ENCODE results near the gene MAP1LC3B2.
A peak's percentile ranks its signal among the peaks of the same experiment; 100 is the strongest.

The MAP1LC3B2 gene

DNA sequence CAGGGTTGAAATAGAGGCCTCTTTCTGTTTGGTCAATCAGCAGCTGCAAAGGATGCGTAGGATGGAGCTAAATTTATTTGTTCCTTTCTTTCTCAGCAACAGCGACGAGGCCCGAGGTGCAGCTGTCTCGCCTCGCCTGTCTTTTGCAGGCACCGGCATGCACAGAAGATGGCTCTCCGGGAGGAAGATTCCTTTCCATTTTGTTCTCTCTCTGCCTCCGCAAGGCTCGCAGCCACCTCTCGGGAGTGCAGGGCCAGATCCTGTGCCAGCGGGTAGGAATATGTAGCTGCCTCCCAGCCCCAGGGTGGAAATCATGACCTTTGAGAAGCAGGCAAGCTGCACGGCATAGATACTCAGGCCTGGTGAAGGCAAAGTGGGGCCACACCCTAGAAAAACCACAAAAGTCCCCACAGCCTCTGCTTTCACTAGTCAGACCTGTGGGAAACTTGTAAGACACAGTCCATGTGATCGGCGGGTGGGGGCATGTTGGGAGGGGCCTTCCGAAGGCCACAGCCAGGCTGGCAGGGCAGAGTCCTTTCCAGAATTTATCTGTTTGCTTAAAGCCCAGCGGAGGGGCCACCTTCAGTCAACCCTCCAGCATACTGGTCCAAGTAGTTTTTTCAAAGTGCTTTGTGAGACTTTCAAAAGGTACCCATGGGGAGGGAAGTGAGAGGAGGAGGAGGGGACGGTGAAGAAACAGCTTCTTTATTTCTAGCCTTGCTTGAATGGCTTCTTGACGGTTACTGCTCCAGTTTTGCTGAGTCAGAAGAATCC lies at the start of gene MAP1LC3B2:
Gene MAP1LC3B2 (plus strand): TSS at position 220 of the 774 bp plus-strand sequence. CDS start 16,562 bp downstream, outside the sequence.
- DNase-seq: peak; percentile 74
- peaks cover 7% of the 10 kb centered on the region for H3K9me3 Mint-ChIP-seq
- H3K27ac Mint-ChIP-seq: peak within 1 kb of the TSS; percentile 94
- H3K27me3 Mint-ChIP-seq: no peaks in the 10 kb centered on the region
- H3K4me1 Mint-ChIP-seq (ENCODE audit: low read depth): peaks cover 42% of the 10 kb centered on the region
- H3K4me3 Mint-ChIP-seq: peak within 1 kb of the TSS; percentile 73
- H3K36me3 Mint-ChIP-seq (ENCODE audit: low read depth): peaks cover 1% of the 10 kb centered on the region

- no peak overlapping the region for H3K27ac Mint-ChIP-seq
Observed at GRCh38 chr12:116513944-116514343, 45.2 kb upstream of the MAP1LC3B2 start.

GRCh38 chr12:116515684-116516083 lies 43.5 kb upstream of the MAP1LC3B2 start:
- no peaks in the 10 kb centered on the region for H3K9me3 Mint-ChIP-seq
- H3K4me3 Mint-ChIP-seq: no peak overlapping the region

More at GRCh38 chr12:116513944-116514343, 45.2 kb upstream of the MAP1LC3B2 start:
- Mint-ChIP-seq H3K27me3 (peaks cover 11% of the 10 kb centered on the region), H3K36me3 (ENCODE audit: low read depth) (no peaks in the 10 kb centered on the region), H3K9me3 (no peaks in the 10 kb centered on the region), H3K4me1 (ENCODE audit: low read depth) (peaks cover under 1% of the 10 kb centered on the region), H3K4me3 (no peak overlapping the region)
- no peak for DNase-seq

GRCh38 chr12:116516657-116517056 lies 42.5 kb upstream of the MAP1LC3B2 start:
- H3K27ac Mint-ChIP-seq: no peak overlapping the region
- peaks cover 8% of the 10 kb centered on the region for H3K4me1 Mint-ChIP-seq (ENCODE audit: low read depth)
- H3K27me3 Mint-ChIP-seq: no peaks in the 10 kb centered on the region
- no peaks in the 10 kb centered on the region for H3K36me3 Mint-ChIP-seq (ENCODE audit: low read depth)
- DNase-seq: no peak
- H3K4me3 Mint-ChIP-seq: no peak overlapping the region
- H3K9me3 Mint-ChIP-seq: no peaks in the 10 kb centered on the region

More at GRCh38 chr12:116515684-116516083, 43.5 kb upstream of the MAP1LC3B2 start:
- Mint-ChIP-seq H3K36me3 (ENCODE audit: low read depth) (no peaks in the 10 kb centered on the region), H3K27ac (no peak overlapping the region), H3K4me1 (ENCODE audit: low read depth) (no peaks in the 10 kb centered on the region), H3K27me3 (no peaks in the 10 kb centered on the region)
- no peak for DNase-seq

DNA sequence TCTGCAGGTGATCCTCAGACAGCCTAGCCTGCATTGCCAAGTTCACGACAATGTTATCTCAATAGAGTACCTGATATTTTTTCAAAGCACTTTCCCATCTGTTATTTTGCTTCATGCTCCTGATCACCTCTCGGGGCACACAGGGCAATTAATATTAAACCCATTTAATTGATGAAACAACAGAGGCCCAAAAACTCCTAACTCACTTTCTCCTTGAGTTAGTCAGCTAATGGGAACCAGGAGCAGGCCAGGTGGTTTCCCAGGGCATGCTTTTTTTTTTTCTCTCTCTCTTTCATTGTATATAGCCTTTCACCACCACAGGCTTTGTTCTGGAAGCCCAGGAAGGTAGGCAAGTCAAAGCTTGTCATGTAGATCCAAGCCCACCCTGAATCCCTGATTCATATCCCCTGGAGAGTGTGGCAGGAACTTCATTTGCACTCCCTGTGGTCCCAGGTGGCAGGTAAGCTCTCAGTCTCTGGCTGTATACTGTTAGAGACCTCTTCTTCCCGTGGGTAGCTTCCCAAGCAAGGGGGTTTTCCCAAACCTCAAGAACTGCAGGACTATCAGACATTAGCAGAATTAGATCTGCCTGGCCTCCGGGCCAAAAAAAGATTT lies 41.6 kb upstream of the MAP1LC3B2 start:
- no peak overlapping the region for H3K4me3 Mint-ChIP-seq
- H3K9me3 Mint-ChIP-seq: no peaks in the 10 kb centered on the region
- no peak for DNase-seq
- peaks cover 8% of the 10 kb centered on the region for H3K4me1 Mint-ChIP-seq (ENCODE audit: low read depth)
- H3K36me3 Mint-ChIP-seq (ENCODE audit: low read depth): no peaks in the 10 kb centered on the region
- H3K27ac Mint-ChIP-seq: no peak overlapping the region
- no peaks in the 10 kb centered on the region for H3K27me3 Mint-ChIP-seq

- peaks cover 8% of the 10 kb centered on the region for H3K4me1 Mint-ChIP-seq (ENCODE audit: low read depth)
- H3K36me3 Mint-ChIP-seq (ENCODE audit: low read depth): no peaks in the 10 kb centered on the region
- no peak for DNase-seq
- H3K27me3 Mint-ChIP-seq: no peaks in the 10 kb centered on the region
- H3K27ac Mint-ChIP-seq: no peak overlapping the region
- H3K4me3 Mint-ChIP-seq: no peak overlapping the region
- no peaks in the 10 kb centered on the region for H3K9me3 Mint-ChIP-seq
Observed at GRCh38 chr12:116520225-116520760, 38.9 kb upstream of the MAP1LC3B2 start.

DNA sequence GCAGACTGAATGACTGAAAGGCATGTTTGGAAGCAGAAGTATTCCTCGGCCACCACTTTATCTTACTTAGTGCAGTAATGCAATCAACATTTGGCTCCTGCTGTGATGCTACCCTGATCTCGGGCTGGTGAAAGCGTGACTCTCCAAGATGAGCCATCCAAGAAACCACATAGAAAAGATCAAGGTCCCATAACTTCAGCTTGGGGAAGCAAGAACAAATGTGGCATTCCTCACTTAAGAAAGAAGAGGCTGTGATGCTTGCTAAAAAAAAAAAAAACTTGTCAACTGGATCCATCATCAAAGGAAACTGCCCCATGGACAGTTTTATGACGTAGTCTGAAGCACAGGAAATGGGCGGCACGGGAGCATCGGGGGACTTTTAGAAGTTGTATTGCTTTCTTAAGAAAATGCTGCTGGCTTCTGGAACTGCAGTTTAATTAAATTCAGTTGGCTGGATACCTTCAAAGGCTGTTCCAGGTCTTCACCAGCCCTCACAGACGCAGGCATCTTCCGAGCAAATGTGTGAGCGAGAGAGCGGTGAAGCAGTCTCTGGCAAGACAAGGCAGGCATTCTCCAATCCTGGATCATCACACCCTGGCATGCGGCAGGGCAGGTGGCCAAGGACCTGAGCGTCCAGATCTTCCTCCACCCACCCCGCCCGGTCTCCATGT lies 38.2 kb upstream of the MAP1LC3B2 start:
- H3K4me1 Mint-ChIP-seq (ENCODE audit: low read depth): peaks cover 8% of the 10 kb centered on the region
- H3K36me3 Mint-ChIP-seq (ENCODE audit: low read depth): no peaks in the 10 kb centered on the region
- H3K27ac Mint-ChIP-seq: no peak overlapping the region
- no peak for DNase-seq
- peaks cover 6% of the 10 kb centered on the region for H3K27me3 Mint-ChIP-seq
- H3K4me3 Mint-ChIP-seq: no peak overlapping the region
- no peaks in the 10 kb centered on the region for H3K9me3 Mint-ChIP-seq

- Mint-ChIP-seq H3K27ac (no peak overlapping the region), H3K4me1 (ENCODE audit: low read depth) (peaks cover 8% of the 10 kb centered on the region), H3K36me3 (ENCODE audit: low read depth) (no peaks in the 10 kb centered on the region), H3K27me3 (peaks cover 12% of the 10 kb centered on the region), H3K9me3 (no peaks in the 10 kb centered on the region), H3K4me3 (no peak overlapping the region)
- no peak for DNase-seq
Observed at GRCh38 chr12:116524311-116524710, 34.9 kb upstream of the MAP1LC3B2 start.

DNA sequence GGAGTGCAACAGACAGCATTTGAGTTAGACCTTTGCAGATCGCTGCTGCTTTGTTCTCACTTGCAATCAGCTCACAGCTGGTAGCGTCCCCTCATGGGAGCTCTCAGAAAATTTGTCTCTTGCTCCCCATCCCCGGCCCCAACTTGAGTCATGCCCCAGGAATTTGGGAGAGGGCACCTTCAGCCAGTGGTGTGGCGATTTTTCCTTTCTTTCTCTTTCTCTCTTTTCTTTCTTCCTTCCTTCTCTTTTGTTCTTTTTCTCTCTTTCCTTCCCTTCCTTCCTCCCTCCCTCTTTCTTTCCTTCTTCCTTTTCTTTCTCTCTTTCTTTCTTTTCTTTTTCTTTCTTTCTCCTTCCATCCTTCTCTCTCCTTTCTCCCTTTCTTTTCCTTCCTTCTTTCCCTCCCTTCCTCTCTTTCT lies 34.2 kb upstream of the MAP1LC3B2 start:
- H3K27ac Mint-ChIP-seq: no peak overlapping the region
- no peak overlapping the region for H3K4me3 Mint-ChIP-seq
- H3K36me3 Mint-ChIP-seq (ENCODE audit: low read depth): no peaks in the 10 kb centered on the region
- DNase-seq: no peak
- no peaks in the 10 kb centered on the region for H3K9me3 Mint-ChIP-seq
- peaks cover 8% of the 10 kb centered on the region for H3K4me1 Mint-ChIP-seq (ENCODE audit: low read depth)
- peaks cover 12% of the 10 kb centered on the region for H3K27me3 Mint-ChIP-seq

DNA sequence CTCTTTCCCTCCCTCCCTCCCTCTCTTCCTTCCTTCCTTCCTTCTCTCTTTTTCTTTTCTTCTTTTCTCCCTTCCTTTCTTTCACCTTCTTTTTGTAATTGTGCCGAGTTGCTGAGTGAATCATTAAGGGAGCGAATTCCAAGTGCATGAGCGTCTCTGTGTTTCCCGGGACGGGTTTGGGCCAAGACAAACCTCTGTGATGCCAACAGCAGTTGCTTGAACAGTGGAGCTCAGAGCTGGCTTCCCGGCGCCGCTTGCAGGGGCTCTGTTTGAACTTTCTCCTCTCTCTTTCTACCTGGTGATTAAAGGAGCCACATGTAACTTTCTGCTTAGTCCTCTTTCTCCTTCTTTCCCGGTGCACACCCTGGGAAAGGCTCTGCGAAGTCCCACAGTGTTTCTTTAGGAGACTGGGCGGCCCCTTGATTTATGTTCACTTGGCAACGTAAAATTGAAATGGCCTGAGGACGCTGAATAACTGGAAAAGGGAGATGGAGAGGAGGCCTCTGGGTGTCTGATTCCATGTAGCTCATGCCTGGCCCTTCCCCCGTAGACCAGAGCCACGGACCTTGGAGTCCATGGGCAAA lies 33.7 kb upstream of the MAP1LC3B2 start:
- no peak overlapping the region for H3K4me3 Mint-ChIP-seq
- H3K36me3 Mint-ChIP-seq (ENCODE audit: low read depth): no peaks in the 10 kb centered on the region
- DNase-seq: no peak
- H3K4me1 Mint-ChIP-seq (ENCODE audit: low read depth): peaks cover 8% of the 10 kb centered on the region
- peaks cover 12% of the 10 kb centered on the region for H3K27me3 Mint-ChIP-seq
- H3K9me3 Mint-ChIP-seq: no peaks in the 10 kb centered on the region
- H3K27ac Mint-ChIP-seq: no peak overlapping the region

DNA sequence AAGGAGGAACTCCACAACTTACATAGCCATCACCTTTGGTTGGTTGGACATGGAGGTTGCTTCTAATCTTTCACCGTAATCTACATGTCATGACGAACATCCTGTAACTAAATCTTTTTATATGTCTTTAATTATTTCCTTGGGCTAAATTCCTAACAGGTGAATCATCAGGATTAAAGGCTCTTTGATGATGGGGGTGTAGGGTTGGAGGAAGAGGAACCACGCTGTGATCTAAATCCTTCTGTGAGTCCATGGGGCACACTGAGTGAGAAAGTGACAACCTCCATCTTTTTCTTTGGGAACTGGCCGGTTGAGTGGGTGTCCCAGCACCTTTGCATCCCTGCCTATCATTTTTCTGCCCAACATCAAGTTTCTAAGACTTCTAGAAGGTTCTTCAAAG lies 31.1 kb upstream of the MAP1LC3B2 start:
- Mint-ChIP-seq H3K27ac (no peak overlapping the region), H3K9me3 (no peaks in the 10 kb centered on the region), H3K4me1 (ENCODE audit: low read depth) (peaks cover 8% of the 10 kb centered on the region), H3K27me3 (peaks cover 12% of the 10 kb centered on the region), H3K36me3 (ENCODE audit: low read depth) (no peaks in the 10 kb centered on the region), H3K4me3 (no peak overlapping the region)
- no peak for DNase-seq

- Mint-ChIP-seq H3K4me1 (ENCODE audit: low read depth) (peaks cover 11% of the 10 kb centered on the region), H3K9me3 (no peaks in the 10 kb centered on the region)
Observed at GRCh38 chr12:116528498-116528897, 30.7 kb upstream of the MAP1LC3B2 start.

DNA sequence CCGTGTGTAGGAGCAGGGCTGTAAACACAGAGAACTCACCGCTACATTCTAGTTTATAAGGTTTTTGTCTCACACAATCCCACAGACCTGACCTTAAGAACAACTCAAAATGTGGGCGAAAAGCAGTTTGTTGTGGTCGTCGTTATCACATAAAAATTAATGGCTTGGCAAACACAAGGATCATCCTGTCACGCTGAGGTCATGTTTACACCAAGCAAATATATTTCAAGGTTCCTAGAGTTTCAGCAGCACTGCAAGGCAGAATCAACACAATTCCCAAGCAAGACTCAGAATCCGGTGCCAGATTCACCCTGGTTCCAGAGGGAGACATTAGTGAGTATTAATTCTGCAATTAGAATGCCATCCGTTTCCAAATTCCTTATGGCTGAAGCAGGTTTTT lies 30.1 kb upstream of the MAP1LC3B2 start:
- no peaks in the 10 kb centered on the region for H3K36me3 Mint-ChIP-seq (ENCODE audit: low read depth)
- no peak overlapping the region for H3K27ac Mint-ChIP-seq
- DNase-seq: no peak
- peaks cover 12% of the 10 kb centered on the region for H3K27me3 Mint-ChIP-seq
- H3K9me3 Mint-ChIP-seq: no peaks in the 10 kb centered on the region
- no peak overlapping the region for H3K4me3 Mint-ChIP-seq
- peaks cover 15% of the 10 kb centered on the region for H3K4me1 Mint-ChIP-seq (ENCODE audit: low read depth)

More at GRCh38 chr12:116528498-116528897, 30.7 kb upstream of the MAP1LC3B2 start:
- no peak overlapping the region for H3K27ac Mint-ChIP-seq
- H3K27me3 Mint-ChIP-seq: peaks cover 12% of the 10 kb centered on the region
- DNase-seq: no peak
- H3K36me3 Mint-ChIP-seq (ENCODE audit: low read depth): no peaks in the 10 kb centered on the region
- H3K4me3 Mint-ChIP-seq: no peak overlapping the region

DNA sequence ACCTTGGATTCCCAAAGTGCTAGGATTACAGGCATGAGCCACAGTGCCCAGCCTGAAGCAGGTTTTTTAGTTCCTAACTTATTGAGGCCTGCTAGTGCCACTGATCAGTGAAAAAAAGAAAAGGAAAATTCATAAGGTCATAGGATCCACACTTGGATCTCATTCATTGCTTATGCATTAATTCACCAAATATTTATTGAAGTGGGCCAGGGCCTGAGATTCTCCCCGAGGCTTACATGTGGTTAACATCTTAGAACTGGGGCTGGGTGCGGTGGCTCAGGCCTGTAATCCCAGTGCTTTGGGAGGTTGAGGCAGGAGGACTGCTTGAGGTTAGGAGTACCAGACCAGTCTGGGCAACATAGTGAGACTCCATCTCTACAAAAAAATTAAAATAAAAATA lies 29.5 kb upstream of the MAP1LC3B2 start:
- DNase-seq: no peak
- Mint-ChIP-seq H3K4me1 (ENCODE audit: low read depth) (peaks cover 19% of the 10 kb centered on the region), H3K9me3 (no peaks in the 10 kb centered on the region), H3K36me3 (ENCODE audit: low read depth) (no peaks in the 10 kb centered on the region), H3K4me3 (no peak overlapping the region), H3K27ac (no peak overlapping the region), H3K27me3 (peaks cover 12% of the 10 kb centered on the region)

All from activated T-cell treated with anti-CD3 and anti-CD28 coated beads, Interleukin-2, amount 50 U/mL, for 24 hours (primary cell).